Mesenchymal stem cell (in vitro differentiated cells and primary cell): ENCODE measurements around the gene PHIP.

Source experiments
- DNase-seq: peaks from one replicate; pipeline ENCODE4 v3.0.0-alpha.2; 2013
- H2AFZ ChIP-seq: one replicate; pipeline ENCODE4 v1.6.1; 2013; ENCODE audit warnings: low read depth, mild to moderate bottlenecking, control low read depth, inconsistent platforms, low read length, moderate library complexity
- H2AK5ac ChIP-seq: 2 replicates; pipeline ENCODE4 v1.6.1; 2013; ENCODE audit warnings: low read length, moderate library complexity, mild to moderate bottlenecking, inconsistent platforms; ENCODE audit not compliant: severe bottlenecking
- H2BK120ac ChIP-seq: one replicate; pipeline ENCODE4 v1.6.1; 2013; ENCODE audit warnings: low read depth, mild to moderate bottlenecking, inconsistent platforms, low read length, moderate library complexity
- H2BK12ac ChIP-seq, 2 experiments: one replicate each; pipeline ENCODE4 v1.6.1; 2013; ENCODE audit warnings: inconsistent platforms in 2 of 2, low read length in 2 of 2, mild to moderate bottlenecking in 2 of 2, moderate library complexity in 2 of 2, control low read depth in 1 of 2
- H2BK15ac ChIP-seq: one replicate; pipeline ENCODE4 v1.6.1; 2013; ENCODE audit warnings: mild to moderate bottlenecking, low read depth, inconsistent platforms; ENCODE audit not compliant: poor library complexity, severe bottlenecking
- H2BK5ac ChIP-seq: 2 replicates; pipeline ENCODE4 v1.6.1; 2013; ENCODE audit warnings: low read depth, mild to moderate bottlenecking, low read length, control low read depth, inconsistent platforms; ENCODE audit not compliant: poor library complexity, severe bottlenecking
- H3K14ac ChIP-seq, 2 experiments: one replicate each; pipeline ENCODE4 v1.6.1; 2013; ENCODE audit warnings: inconsistent platforms in 2 of 2, low read length in 2 of 2, control low read depth in 1 of 2, mild to moderate bottlenecking in 1 of 2, moderate library complexity in 1 of 2
- H3K18ac ChIP-seq, 2 experiments: one replicate each; pipeline ENCODE4 v1.6.1; 2013; ENCODE audit warnings: inconsistent platforms in 2 of 2, low read length in 2 of 2, control low read depth in 1 of 2, low read depth in 1 of 2, mild to moderate bottlenecking in 1 of 2
- H3K23ac ChIP-seq, 2 experiments: one replicate each; pipeline ENCODE4 v1.6.1; 2013; ENCODE audit warnings: inconsistent platforms in 2 of 2, low read length in 2 of 2, mild to moderate bottlenecking in 2 of 2, moderate library complexity in 2 of 2, control low read depth in 1 of 2
- H3K27ac ChIP-seq: 2 replicates; pipeline ENCODE4 v1.5.1; 2013; ENCODE audit warnings: mild to moderate bottlenecking, moderate library complexity, low read length, control low read depth, inconsistent platforms; ENCODE audit not compliant: poor library complexity, severe bottlenecking
- H3K27me3 ChIP-seq, 2 experiments: 2 replicates each; pipeline versions ENCODE4 v1.6.1 to v1.7.0; 2013; ENCODE audit warnings: low read length in 2 of 2, mild to moderate bottlenecking in 2 of 2, moderate library complexity in 2 of 2, control low read depth in 1 of 2, inconsistent platforms in 1 of 2; ENCODE audit not compliant: control insufficient read depth in 1 of 2, insufficient read depth in 1 of 2
- H3K36me3 ChIP-seq, 2 experiments: 2 replicates each; pipeline versions ENCODE4 v1.6.1 to v1.7.0; 2013; ENCODE audit warnings: low read length in 2 of 2, control low read depth in 1 of 2, inconsistent platforms in 1 of 2, low read depth in 1 of 2, mild to moderate bottlenecking in 1 of 2; ENCODE audit not compliant: insufficient read depth in 2 of 2, control insufficient read depth in 1 of 2
- H3K4ac ChIP-seq, 2 experiments: one replicate each; pipeline ENCODE4 v1.6.1; 2013; ENCODE audit warnings: inconsistent platforms in 2 of 2, low read length in 2 of 2, mild to moderate bottlenecking in 2 of 2, moderate library complexity in 2 of 2, control low read depth in 1 of 2, low read depth in 1 of 2
- H3K4me1 ChIP-seq: 2 replicates; pipeline ENCODE4 v1.6.1; 2013; ENCODE audit warnings: low read depth, low read length, control low read depth; ENCODE audit not compliant: control insufficient read depth, insufficient read depth
- H3K4me2 ChIP-seq: 2 replicates; pipeline ENCODE4 v1.6.1; 2013; ENCODE audit warnings: low read length, mild to moderate bottlenecking, inconsistent platforms; ENCODE audit not compliant: poor library complexity, severe bottlenecking
- H3K4me3 ChIP-seq, 2 experiments: 2 replicates each; pipeline versions ENCODE4 v1.5.1 to v1.7.0; 2013; ENCODE audit warnings: low read length in 2 of 2, mild to moderate bottlenecking in 2 of 2, control low read depth in 1 of 2, low read depth in 1 of 2; ENCODE audit not compliant: insufficient read depth in 1 of 2
- H3K79me1 ChIP-seq: replicated peaks from 2 replicates; pipeline ENCODE4 v1.6.1; 2013; ENCODE audit warnings: mild to moderate bottlenecking, control low read depth, low read length, inconsistent platforms; ENCODE audit not compliant: poor library complexity, severe bottlenecking
- H3K9ac ChIP-seq: 2 replicates; pipeline ENCODE4 v1.7.0; 2013; ENCODE audit warnings: mild to moderate bottlenecking, low read length, moderate library complexity
- H3K9me3 ChIP-seq: 2 replicates; pipeline ENCODE4 v1.7.0; 2013; ENCODE audit warnings: mild to moderate bottlenecking, low read length; ENCODE audit not compliant: control insufficient read depth
- H4K8ac ChIP-seq: one replicate; pipeline ENCODE4 v1.6.1; 2013; ENCODE audit warnings: inconsistent platforms, mild to moderate bottlenecking, low read length, moderate library complexity
- H4K91ac ChIP-seq: one replicate; pipeline ENCODE4 v1.6.1; 2013; ENCODE audit warnings: mild to moderate bottlenecking, low read length, inconsistent platforms
- WGBS: methylation state at CpG from one replicate; pipeline ENCODE4 v1.1.7; 2013; ENCODE audit warnings: mixed read lengths; 5-methylcytosine and 5-hydroxymethylcytosine counted together

The PHIP gene

GRCh38 chr6:79065232-79065631, 12.8 kb downstream of the PHIP start:
- H3K4me1 ChIP-seq = no peaks in the 10 kb centered on the region
- H3K27ac ChIP-seq = no peak overlapping the region
- peaks cover 8% of the 10 kb centered on the region for H3K79me1 ChIP-seq
- H3K9me3 ChIP-seq = no peaks in the 10 kb centered on the region
- H3K9ac ChIP-seq = no peak overlapping the region
- H2AK5ac ChIP-seq = no peak overlapping the region
- H3K14ac ChIP-seq = no peak overlapping the region
- H2AFZ ChIP-seq = no peak overlapping the region
- H2BK5ac ChIP-seq = no peak overlapping the region
- no peak overlapping the region for H2BK12ac ChIP-seq
- H4K91ac ChIP-seq = no peak overlapping the region
- DNase-seq = no peak
- H3K36me3 ChIP-seq = peaks cover 0 to 22% of the 10 kb centered on the region in 2 experiments
- no peak overlapping the region for H3K23ac ChIP-seq
- no peak overlapping the region for H3K4me3 ChIP-seq
- no peak overlapping the region for H2BK120ac ChIP-seq
- no peak overlapping the region for H3K4me2 ChIP-seq
- H3K18ac ChIP-seq = no peak overlapping the region
- H3K4ac ChIP-seq = no peak overlapping the region
- no peak overlapping the region for H2BK15ac ChIP-seq
- H3K27me3 ChIP-seq = no peaks in the 10 kb centered on the region
- WGBS = 89% methylated on average over 2 of the region's 2 CpGs
- H4K8ac ChIP-seq = no peak overlapping the region

- no peak overlapping the region for H3K4ac ChIP-seq
- H3K79me1 ChIP-seq = peaks cover 8% of the 10 kb centered on the region
- no peak for DNase-seq
- no peak overlapping the region for H3K4me3 ChIP-seq
- H3K18ac ChIP-seq = no peak overlapping the region
- H3K27ac ChIP-seq = no peak overlapping the region
- no peaks in the 10 kb centered on the region for H3K4me1 ChIP-seq
- H2BK5ac ChIP-seq = no peak overlapping the region
- no peak overlapping the region for H3K14ac ChIP-seq
- no peak overlapping the region for H2AK5ac ChIP-seq
- H3K4me2 ChIP-seq = no peak overlapping the region
- H2AFZ ChIP-seq = no peak overlapping the region
- H2BK15ac ChIP-seq = no peak overlapping the region
- no peak overlapping the region for H3K9ac ChIP-seq
- no peak overlapping the region for H4K91ac ChIP-seq
- H3K9me3 ChIP-seq = no peaks in the 10 kb centered on the region
- H2BK120ac ChIP-seq = no peak overlapping the region
- no peak overlapping the region for H3K23ac ChIP-seq
- H3K27me3 ChIP-seq = no peaks in the 10 kb centered on the region
- peaks cover 0 to 28% of the 10 kb centered on the region in 2 experiments for H3K36me3 ChIP-seq
- no peak overlapping the region for H2BK12ac ChIP-seq
- H4K8ac ChIP-seq = no peak overlapping the region
These were observed 13.4 kb downstream of the PHIP start for GRCh38 chr6:79064635-79065034.

- no peak overlapping the region for H2AK5ac ChIP-seq
- H3K9me3 ChIP-seq = no peaks in the 10 kb centered on the region
These were observed 15.3 kb downstream of the PHIP start for GRCh38 chr6:79062708-79063107.

GRCh38 chr6:79057746-79058145, 20.3 kb downstream of the PHIP start:
- no peak overlapping the region for H3K27ac ChIP-seq
- no peak overlapping the region for H3K18ac ChIP-seq
- H3K79me1 ChIP-seq = peaks cover 9% of the 10 kb centered on the region
- H4K8ac ChIP-seq = no peak overlapping the region
- H3K4me1 ChIP-seq = no peaks in the 10 kb centered on the region
- H3K4me2 ChIP-seq = no peak overlapping the region
- H2BK12ac ChIP-seq = no peak overlapping the region
- WGBS = 100% methylated on average over 1 of the region's 1 CpG
- H3K9me3 ChIP-seq = no peaks in the 10 kb centered on the region
- no peak overlapping the region for H2BK5ac ChIP-seq
- H3K9ac ChIP-seq = no peak overlapping the region
- no peak overlapping the region for H4K91ac ChIP-seq
- H3K23ac ChIP-seq = no peak overlapping the region
- H3K36me3 ChIP-seq = peaks cover 3 to 79% of the 10 kb centered on the region in 2 experiments
- no peak overlapping the region for H3K4me3 ChIP-seq
- H2AK5ac ChIP-seq = no peak overlapping the region
- no peak overlapping the region for H3K14ac ChIP-seq
- no peak for DNase-seq
- no peaks in the 10 kb centered on the region for H3K27me3 ChIP-seq
- H3K4ac ChIP-seq = no peak overlapping the region
- no peak overlapping the region for H2AFZ ChIP-seq
- H2BK120ac ChIP-seq = no peak overlapping the region
- no peak overlapping the region for H2BK15ac ChIP-seq

More at GRCh38 chr6:79062708-79063107, 15.3 kb downstream of the PHIP start:
- Histone ChIP-seq H2BK12ac (no peak overlapping the region), H3K9ac (no peak overlapping the region), H2BK120ac (no peak overlapping the region), H4K8ac (no peak overlapping the region), H3K79me1 (peaks cover 6% of the 10 kb centered on the region), H3K4me3 (no peak overlapping the region), H3K27me3 (no peaks in the 10 kb centered on the region), H3K18ac (no peak overlapping the region), H3K14ac (no peak overlapping the region), H3K23ac (no peak overlapping the region), H3K27ac (no peak overlapping the region), H3K4me1 (no peaks in the 10 kb centered on the region), H3K36me3 (peaks cover 0 to 36% of the 10 kb centered on the region in 2 experiments), H3K4ac (no peak overlapping the region), H4K91ac (no peak overlapping the region), H2BK15ac (no peak overlapping the region), H2BK5ac (no peak overlapping the region), H2AFZ (no peak overlapping the region), H3K4me2 (no peak overlapping the region)
- no CpG with 5 or more reads among the region's 2 CpGs for WGBS
- no peak for DNase-seq
